Measurements from ENCODE around the gene GPR176.

DNA sequence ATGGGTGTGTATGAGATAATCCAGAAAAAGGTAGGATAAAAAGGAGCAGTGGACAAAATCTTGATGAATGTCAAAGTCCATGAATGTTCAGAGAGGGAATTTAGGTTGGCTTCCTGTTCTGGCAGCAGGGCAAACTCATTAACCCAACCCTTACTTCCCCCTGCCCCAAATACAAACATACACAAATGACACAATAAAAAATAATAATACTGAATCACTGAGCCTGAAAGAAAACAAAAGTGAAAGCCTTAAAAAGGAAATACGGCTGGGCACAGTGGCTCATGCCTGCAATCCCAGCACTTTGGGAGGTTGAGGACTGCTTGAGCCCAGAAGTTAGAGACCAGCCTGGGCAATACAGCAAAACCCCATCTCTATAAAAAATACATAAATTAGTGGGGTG is 62.9 kb downstream of the GPR176 start:
- TF ChIP-seq ZNF777 (tag by site-specific recombination; IDR thresholded peaks at IDR 0.05; ENCODE audit: borderline replicate concordance) (no peak), ZFP3 (tag by site-specific recombination; IDR thresholded peaks at IDR 0.05; ENCODE audit: low read depth) (no peak), ZNF121 (tag by site-specific recombination; IDR thresholded peaks at IDR 0.05) (no peak), TCF7L2 (IDR thresholded peaks at IDR 0.05; ENCODE audit: borderline replicate concordance, low read depth, low read length) (no peak), GLI2 (tag by site-specific recombination; IDR thresholded peaks at IDR 0.05; ENCODE audit: borderline replicate concordance, low read depth) (no peak), KLF10 (tag by site-specific recombination; IDR thresholded peaks at IDR 0.05) (no peak), ZNF391 (tag by site-specific recombination; IDR thresholded peaks at IDR 0.05; ENCODE audit: borderline replicate concordance, low read depth) (no peak), ZNF830 (tag by site-specific recombination; IDR thresholded peaks at IDR 0.05; ENCODE audit: low read depth) (no peak)
- TF ChIP-seq, protein P1, sequence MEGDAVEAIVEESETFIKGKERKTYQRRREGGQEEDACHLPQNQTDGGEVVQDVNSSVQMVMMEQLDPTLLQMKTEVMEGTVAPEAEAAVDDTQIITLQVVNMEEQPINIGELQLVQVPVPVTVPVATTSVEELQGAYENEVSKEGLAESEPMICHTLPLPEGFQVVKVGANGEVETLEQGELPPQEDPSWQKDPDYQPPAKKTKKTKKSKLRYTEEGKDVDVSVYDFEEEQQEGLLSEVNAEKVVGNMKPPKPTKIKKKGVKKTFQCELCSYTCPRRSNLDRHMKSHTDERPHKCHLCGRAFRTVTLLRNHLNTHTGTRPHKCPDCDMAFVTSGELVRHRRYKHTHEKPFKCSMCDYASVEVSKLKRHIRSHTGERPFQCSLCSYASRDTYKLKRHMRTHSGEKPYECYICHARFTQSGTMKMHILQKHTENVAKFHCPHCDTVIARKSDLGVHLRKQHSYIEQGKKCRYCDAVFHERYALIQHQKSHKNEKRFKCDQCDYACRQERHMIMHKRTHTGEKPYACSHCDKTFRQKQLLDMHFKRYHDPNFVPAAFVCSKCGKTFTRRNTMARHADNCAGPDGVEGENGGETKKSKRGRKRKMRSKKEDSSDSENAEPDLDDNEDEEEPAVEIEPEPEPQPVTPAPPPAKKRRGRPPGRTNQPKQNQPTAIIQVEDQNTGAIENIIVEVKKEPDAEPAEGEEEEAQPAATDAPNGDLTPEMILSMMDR (tag by site-specific recombination; IDR thresholded peaks at IDR 0.05), result no peak
- TF ChIP-seq, protein P2, sequence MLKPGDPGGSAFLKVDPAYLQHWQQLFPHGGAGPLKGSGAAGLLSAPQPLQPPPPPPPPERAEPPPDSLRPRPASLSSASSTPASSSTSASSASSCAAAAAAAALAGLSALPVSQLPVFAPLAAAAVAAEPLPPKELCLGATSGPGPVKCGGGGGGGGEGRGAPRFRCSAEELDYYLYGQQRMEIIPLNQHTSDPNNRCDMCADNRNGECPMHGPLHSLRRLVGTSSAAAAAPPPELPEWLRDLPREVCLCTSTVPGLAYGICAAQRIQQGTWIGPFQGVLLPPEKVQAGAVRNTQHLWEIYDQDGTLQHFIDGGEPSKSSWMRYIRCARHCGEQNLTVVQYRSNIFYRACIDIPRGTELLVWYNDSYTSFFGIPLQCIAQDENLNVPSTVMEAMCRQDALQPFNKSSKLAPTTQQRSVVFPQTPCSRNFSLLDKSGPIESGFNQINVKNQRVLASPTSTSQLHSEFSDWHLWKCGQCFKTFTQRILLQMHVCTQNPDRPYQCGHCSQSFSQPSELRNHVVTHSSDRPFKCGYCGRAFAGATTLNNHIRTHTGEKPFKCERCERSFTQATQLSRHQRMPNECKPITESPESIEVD (tag by site-specific recombination; IDR thresholded peaks at IDR 0.05), result no peak
